GM18517 (cell line): ENCODE data around the gene DNAJC7.
"Not testable (repeated sequence)": the region's sequence is repeated elsewhere in the genome, so short reads cannot be mapped to it uniquely, and the experiment has no call there.

Experiments
- ATAC-seq: cut with Tn5 transposase; IDR thresholded peaks from one replicate; pipeline ENCODE4 v1.9.1; 2021; ENCODE audit warnings: mild to moderate bottlenecking, moderate library complexity; ENCODE audit not compliant: unreplicated experiment

The DNAJC7 gene

DNA sequence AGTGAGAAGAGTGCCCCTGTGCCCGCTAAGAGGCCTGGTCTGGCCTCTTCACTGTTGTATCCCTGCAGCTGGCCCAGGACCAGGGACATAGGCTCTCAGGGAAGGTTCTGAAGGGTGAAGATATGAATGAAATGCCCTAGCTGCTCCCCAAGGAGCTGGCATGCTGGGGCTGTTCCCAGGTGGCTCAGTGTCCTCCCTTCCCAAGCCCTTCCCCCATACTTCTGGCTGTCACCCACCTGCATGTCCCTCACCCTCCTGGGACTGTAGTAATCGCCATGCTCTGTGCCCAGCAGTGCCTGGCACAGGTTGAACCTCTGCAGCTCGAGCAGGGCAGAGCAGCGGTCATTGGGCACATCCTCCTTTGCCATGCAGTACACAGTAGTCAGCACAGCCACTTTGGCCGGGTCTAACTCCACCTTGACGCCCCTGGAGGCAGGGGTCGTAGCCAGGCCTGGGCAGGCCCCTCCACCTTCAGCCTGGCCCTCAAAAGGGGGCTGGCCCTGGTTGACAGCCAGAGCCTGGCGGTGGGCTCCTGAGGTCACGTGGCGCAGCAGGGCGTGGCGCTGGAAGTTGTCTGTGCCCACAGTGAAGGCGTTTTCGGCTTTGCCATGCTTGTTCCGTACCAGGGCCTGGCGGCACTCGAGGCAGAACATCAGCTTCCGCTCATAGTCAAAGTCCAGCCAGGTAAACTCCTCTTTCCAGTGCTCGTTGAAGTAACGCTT lies 25.5 kb upstream of the DNAJC7 start:
- ATAC-seq, result no peak

DNA sequence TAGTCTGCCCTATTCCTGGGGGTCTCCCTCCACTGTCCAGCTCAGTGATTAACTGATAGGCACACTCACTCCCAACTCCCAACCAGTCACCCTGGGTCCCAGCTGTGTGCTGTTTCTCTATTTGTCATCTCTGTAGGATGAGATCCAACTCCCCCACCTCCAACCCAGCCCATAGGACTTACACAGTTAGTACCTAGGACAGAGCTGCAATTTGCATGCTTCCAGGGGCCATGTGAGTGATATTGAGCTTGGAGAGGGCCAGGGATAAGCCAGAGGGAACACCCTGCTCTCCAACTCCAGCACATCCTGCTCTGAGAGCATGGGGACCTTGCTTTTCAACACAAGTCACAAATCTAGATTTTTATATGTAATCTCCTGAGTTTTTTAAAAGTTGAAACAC lies 24.4 kb upstream of the DNAJC7 start:
- no peak for ATAC-seq

DNA sequence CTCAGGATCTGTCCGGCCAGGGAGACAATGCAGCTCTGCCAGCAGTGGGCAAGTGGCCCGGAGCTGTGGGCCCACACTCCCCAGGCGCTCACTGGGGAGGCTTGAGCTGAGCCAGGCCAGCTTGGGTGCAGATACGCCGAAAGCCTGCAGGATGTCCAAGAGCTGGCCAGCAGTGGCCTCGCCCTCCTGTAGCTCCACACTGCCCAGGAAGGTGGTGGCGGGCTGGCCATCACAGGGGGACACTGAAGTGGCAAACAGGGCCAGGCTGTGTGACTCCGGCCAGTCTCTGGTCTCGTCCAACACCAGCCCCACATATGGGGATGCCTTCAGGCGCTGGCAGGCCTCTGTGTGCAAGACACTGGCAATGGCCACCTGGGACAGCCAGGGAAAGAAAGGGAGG lies 23.6 kb upstream of the DNAJC7 start:
- no peak for ATAC-seq

DNA sequence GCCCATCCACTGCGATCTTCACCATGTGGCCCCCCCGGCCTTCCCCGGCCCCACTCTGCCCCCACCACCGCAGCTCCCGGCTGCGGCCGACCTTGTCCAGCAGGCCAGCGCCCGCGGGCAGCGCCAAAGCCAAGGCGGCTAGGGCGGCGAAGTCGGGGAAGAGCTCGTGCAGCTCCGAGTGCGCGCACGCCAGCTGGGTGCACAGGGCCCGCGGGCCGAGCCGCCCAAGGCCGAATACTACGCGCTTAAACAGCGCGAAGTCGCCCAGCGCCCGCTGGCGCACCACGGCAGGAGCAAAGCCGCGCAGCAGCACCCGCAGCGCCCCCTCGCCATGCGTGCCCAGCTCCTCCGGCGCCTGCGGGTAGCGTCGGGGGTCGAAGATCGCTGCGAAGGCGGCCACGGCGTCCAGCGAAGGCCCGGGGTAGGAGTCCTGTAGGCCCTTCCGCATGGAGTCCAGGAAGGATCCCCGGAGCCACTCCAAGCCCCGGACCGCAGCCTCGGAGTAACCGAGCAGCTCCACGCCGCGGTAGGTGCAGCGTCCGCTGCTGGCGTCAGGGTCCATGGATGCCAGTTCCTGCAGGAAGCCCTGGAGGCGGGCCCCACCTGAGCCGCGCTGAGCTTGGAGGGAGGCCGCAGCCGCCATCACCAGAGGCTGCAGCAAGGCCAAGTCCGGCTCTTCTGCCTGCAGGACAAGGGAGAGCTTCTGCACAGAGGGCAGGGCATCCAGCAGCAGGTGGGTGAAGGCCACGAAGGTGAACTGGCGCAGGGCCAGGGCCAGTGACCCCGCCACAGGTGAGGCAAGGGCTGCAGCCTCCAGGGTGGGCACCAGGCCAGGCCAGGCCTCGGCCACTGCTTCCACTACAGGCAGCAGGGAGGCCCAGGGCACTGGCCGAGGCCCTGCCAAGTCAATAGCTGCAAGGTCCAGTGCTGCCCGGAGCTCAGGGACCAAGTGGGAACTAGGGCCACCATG lies 22.8 kb upstream of the DNAJC7 start:
- ATAC-seq, result no peak

DNA sequence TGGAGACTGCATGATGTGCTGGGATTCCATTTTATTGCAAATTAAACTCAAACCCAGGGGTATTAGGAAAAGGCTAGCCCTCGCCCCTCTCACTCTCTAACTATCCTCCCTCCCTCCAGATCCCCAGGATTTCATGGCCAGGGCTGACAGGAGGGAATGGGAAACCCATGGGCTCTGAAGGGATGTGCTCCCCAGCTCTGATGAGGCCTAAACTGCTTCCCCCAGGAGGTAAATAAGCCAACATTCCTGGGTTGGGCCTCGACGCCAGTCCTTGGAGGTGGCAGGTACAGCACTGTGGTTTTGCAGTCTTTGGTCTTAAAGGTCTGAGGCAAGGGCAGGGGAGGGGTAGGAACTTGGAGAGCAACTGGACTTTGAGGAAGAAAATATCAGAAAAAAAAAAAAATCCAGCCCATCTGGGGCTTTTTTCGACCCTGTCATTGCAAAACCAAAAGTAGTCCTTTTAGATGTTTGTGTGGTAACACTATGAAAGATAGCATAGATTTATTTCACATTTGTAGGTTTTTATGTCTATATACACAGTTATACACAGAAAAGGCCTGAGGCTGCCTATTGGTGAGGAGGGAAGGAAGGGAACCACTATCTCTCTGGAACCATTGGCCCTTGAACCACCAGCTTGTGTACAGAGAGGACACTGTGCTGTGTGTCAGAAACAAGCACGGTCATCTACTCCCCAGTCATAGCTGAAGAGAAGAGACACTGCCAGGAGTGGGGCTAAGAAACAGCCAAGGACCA lies 21.2 kb upstream of the DNAJC7 start:
- no peak for ATAC-seq

DNA sequence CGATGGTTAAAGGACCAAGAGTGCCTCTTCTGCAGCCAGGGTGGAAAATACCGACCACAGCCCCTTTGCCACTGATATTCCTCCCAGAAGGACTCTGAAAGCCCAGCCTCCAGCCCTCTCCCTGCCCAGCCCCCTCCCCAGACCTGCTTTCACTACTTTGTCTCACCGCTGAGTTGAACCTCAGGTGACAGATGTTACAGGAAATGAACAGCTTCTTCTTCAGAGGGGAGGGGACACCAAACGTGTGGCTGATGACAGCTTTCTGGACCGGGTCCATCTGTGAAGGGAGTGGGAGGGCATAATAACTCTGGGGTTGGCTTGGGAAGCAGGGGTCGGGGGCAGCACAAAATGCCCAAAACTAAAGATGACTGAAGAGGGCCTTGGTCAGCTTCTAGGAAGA lies 16.8 kb upstream of the DNAJC7 start:
- ATAC-seq, result no peak

DNA sequence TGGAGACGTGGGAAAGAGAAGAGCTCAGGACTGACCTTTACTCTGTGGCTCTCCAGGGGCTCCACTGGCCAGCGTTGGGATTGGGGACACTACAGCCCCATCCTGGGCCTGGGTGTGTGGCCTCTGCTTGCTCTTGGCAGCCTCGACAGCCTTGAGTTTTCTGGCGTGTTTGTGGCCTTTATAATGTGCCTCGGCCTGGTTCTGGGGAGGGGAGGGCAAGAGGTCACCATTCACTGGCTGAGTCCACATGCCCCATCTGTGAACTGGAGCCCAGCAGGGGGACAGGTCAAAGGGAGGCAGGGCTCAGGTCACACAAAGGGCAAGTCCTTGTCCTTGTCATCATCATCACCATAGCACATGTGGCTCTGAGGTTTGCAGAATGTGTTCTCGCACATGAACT lies 14.3 kb upstream of the DNAJC7 start:
- no peak for ATAC-seq

DNA sequence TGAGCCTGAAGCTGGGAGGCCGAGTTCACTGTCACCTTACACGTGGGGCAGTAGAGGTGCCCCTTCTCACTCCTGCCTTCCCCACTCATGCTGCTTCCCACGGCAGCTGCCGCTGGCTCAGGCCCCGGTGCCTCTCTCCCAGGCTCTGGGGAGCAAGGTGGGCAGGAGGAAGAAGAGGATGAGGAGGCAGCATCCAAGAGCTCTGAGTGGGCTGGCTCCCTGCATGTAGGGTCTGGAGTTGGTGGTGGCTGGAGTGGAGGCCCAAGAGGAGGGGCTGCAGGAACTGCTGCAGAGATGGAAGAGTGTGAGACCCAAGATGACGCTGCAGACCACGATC lies 11.5 kb upstream of the DNAJC7 start:
- no peak for ATAC-seq

DNA sequence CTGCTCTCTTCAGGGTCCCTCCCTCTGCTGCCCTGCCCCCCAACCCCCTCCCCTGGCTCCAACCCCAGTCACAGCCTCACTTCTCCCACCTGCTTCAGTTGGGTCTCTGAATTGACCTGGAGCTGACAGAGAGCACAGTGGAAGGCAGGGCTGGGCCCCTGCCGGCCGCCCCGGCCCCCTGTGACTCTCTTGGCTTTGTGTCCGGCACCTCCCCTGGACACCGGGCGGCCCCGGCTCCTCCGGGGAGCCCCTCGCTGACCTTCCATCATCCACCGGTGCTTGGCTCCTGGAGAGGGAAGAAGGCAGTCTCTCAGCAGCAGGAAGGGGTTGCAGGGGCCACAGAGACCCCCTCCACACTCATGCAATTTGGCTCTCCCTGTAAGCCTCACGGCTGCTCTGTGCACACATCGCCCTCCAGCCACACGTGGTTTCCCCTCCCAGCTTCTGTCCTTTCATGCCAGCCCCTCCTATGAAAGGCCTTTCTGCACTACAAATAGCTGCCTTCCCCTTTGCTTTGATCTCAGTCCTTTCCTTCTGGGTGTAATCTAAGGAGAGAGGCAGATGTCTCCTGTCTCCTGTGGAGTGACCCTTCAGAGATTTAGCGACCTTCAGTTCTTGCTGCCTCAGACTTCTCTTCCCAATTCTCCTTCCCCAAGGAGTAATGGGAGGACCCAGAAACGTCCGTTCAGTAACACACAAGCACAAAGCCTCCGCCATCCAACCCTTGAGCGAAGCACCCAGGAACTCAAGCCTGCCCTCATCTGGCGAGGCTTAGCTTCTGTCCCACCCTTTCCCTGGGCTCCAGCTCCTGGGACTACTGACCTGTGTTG lies 10.9 kb upstream of the DNAJC7 start:
- ATAC-seq, result no peak

DNA sequence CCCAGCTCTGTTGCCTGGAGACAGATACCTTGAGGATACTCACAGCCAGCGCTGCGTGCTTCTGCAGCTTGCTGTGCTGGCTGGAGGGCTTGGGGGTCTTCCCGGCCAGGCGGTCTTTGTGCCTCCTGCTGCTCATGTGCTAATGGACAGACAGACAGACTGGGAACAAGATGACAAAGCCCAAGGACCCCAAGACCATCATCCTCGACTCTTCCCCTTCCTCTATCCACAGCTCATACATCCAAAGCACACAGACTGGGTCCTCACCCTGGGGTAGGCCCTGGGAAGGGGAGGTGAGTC lies 10.3 kb upstream of the DNAJC7 start:
- ATAC-seq, result no peak

DNA sequence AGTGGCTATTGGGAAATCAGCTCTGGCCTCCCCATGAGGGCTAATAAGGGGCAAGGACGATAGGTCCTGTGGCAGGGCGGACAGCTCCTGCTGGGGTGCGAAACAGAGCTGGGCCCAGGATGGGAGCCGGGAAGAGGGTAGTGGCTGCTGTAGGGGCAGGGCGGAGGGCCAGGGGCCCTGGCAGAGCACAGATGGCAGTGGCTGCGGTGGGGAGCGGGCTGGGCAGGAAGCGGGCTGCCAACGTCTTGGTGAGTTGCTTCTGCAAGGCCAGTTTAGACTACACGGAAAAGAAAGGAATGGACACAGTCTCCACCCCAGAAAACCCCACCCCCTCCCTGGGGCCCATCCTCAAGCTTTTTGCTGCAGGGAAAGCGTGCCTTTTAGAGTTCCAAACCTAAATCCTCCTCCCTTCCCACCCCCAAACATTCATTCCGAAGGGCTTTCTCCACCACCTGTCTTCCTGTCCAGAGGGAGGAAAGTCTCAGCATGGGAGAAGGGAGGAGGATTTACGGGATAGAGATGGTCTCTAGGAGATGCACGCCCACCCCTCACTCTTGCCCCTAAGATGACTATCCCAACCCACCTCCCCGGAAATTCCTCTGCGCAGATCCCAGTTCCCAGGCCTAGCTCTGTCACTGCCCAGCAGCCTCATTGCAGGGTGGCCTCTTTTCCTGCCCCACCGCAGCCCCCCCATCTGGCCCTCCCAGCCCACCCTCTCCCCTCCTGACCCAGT lies 9.8 kb upstream of the DNAJC7 start:
- no peak for ATAC-seq

DNA sequence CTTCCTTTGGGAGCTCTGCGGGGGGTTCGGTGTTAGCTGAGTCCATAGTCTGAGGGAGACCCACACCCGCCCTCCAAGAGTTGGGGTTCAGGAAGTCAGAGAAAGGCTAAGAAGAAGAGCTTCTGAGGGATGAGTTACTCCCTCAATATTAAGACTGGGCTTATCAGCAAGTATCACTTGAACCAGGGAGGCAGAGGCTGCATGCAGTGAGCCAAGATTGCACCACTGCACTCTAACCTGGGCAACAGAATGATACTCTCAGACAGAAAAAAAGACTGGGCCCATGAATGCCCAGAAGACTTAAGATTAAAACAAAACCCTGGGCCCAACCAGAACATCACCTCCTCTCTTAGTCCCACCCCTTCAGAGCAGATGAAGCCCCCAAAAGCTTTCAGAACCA lies 8.7 kb upstream of the DNAJC7 start:
- ATAC-seq, result no peak

DNA sequence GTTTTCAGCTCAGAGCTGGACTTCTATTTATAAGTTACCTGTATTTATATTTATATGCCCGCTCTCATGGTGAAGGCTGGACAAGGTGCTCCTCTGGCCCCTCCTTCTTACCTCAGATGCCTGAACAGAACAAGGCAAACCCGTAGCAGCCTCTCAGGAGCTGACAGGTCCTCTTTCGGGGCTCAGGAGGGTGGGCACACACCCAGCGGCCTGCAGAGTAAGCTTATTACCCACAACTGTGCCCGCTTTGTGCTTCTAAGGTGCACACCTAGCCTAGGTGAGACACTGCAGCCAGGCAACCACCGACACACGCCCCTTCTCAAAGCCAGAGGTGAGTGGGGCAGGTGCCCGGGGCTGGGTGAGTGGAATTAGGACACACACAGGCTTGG lies 7.9 kb upstream of the DNAJC7 start:
- ATAC-seq, result no peak

DNA sequence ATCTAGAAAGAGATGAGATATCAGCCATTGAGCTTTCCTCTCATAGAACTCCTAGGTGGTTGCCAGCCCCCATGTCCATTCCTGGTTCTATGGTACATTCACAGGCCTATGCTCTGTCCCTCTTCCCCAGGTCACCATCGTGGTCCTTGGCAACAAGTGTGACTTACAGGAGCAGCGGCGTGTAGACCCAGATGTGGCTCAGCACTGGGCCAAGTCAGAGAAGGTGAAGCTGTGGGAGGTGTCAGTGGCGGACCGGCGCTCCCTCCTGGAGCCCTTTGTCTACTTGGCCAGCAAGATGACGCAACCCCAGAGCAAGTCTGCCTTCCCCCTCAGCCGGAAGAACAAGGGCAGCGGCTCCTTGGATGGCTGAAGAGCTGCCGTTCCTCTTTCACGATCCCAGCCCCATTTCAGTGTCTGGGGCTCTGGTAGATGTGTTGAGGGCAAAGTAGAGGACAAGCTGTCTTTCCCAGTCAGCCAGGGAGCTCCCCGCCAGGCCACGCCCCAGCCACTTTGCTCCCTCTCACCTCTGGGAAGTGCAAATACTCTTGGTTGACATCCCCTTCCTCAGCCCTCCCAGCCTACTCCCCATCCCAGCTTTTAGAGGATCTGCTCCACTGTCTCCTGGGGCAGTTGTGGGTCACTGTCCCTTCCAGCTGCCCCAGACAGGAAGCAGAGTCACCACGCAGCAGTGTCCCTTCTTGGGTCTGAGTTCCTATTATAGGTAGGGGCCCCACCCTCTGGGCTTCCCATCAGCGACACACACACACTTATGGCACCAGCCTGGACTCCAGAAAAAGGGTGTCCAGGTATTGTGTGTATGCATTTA lies 6.5 kb upstream of the DNAJC7 start:
- ATAC-seq, result no peak

DNA sequence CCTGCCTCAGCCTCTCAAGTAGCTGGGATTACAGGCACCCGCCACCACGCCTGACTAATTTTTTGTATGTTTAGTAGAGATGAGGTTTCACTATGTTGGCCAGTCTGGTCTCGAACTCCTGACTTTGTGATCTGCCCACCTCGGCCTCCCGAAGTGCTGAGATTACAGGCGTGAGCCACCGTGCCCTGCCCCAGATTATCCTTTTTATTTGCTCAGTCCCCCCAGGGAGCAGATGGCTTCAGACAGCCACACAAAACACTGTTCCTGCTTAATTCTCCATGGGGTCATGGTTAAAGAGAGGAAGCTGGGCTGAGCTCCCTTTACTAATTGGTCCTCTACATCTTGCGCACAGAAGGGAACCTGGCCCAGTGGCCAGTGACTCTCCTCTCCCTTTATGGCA lies 3.6 kb upstream of the DNAJC7 start:
- ATAC-seq, result not testable (repeated sequence)

DNA sequence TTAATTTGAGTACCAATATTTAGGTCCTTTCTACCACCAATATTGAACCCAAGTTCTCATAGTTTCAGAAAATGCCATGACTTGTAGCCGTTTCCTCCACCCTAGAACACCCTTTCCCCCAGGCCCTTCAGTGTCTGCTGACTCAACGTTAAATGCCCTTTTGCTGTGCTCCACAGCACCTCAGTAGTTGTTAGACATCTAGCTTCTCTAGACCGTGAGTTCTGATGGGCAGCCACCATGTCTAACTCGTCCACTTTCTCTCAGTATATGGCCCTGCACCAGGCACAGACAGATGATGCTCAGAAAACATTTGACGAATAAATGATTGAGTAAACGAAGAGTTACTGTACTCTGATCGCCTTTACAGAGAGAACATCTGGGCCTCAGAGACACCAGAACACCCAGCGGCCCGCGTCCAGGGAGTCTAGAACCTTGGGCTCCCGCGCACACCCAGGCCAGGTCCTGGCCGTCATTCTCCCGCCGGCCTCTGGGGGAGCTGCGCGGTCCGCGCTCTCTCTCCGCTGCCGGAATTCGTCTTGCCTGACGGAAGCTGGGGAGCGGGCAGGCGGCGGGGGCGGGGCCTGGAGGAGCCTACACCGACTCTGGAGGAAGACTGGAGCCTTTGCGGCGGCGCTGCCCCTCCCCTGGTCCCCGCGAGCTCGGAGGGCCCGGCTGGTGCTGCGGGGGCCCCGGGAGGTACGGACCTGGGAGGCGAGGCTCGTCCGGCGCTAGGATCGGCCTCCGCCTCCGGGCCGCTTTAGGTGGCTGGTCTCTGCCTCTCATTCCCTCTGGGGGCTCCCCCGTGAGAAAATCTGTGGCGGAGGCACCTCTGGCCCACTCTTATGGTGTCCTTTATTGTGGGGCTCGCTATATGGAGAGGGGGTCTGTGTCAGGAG lies 2.5 kb upstream of the DNAJC7 start, which contains the start of gene NKIRAS2:
Gene NKIRAS2 (plus strand): TSS at position 582 of the 896 bp plus-strand sequence. CDS start 1,488 bp downstream, outside the sequence.
- no peak for ATAC-seq

DNA sequence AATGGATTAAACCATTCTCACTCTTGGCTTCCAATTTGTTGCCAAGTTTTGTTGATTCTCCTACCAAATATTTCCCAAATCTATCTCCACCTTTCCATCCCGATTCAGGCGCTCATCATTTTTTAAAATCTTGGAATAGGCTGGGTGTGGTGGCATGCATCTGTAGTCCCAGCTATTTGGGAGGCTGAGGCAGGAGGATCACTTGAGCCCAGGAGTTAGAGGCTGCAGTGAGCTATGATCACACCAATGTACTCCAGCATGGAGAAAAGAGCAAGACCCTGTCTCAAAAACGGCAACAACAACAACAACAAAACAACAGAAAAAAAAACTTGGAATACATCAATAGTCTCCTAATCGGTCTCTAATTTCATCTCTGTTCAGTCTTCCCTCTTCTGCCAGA lies 1.7 kb upstream of the DNAJC7 start:
- no peak for ATAC-seq

DNA sequence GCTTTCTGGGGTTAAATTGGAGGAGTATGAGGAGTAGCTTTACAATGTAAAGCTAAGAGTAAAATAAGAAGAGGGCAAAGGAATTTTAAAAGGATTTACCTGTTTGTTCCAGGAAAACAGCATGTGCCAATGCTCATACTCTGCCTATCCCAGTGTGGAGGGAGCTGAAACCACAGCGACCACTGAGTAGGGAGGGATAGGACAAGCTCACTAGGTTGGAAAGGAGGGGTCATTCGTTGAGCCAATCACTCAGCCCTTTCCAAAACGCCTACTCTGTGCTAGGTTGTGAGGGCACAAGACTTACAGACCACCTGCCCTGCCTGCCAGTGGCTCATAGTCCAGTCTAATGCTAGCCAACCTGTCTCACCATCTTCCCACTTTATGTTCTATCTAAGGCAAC lies 1.1 kb upstream of the DNAJC7 start:
- no peak for ATAC-seq
